OCI-LY3 (cell line): Measurements from ENCODE around the gene LSP1.

Source experiments
- H2AFZ ChIP-seq: fragments of 200-600, 300-600 bp; shearing (Covaris generic); 2 replicates; pipeline ENCODE4 v1.6.0; 2014; ENCODE audit warnings: antibody characterized with exemption, low read depth, low read length
- H3K27ac ChIP-seq: fragments of 200-600, 300-600 bp; sonication (generic); 2 replicates; pipeline ENCODE4 v1.5.1; 2014; ENCODE audit warnings: mild to moderate bottlenecking, low read length, moderate library complexity, mixed read lengths
- H3K27me3 ChIP-seq: fragments of 200-600, 300-600 bp; sonication (generic); 2 replicates; pipeline ENCODE4 v1.6.1; 2014; ENCODE audit warnings: low read depth, low read length, mixed read lengths
- H3K36me3 ChIP-seq: fragments of 200-600, 300-600 bp; sonication (generic); replicated peaks from 2 replicates; pipeline ENCODE3; 2014; ENCODE audit warnings: low read depth, low read length, mixed read lengths
- H3K4me1 ChIP-seq: fragments of 300-600, 200-600 bp; sonication (generic); 2 replicates; pipeline ENCODE4 v1.6.1; 2014; ENCODE audit warnings: low read length, mixed read lengths
- H3K4me2 ChIP-seq: fragments of 200-600, 300-600 bp; sonication (generic); 2 replicates; pipeline ENCODE4 v1.6.1; 2014; ENCODE audit warnings: low read length, mixed read lengths
- H3K4me3 ChIP-seq: fragments of 300-600, 200-600 bp; sonication (generic); 2 replicates; pipeline ENCODE4 v1.5.1; 2014; ENCODE audit warnings: antibody characterized with exemption, mild to moderate bottlenecking, low read length, moderate library complexity
- H3K79me2 ChIP-seq: fragments of 300-600, 200-600 bp; shearing (Covaris generic); 2 replicates; pipeline ENCODE4 v1.6.1; 2014; ENCODE audit warnings: mild to moderate bottlenecking, low read length, mixed read lengths
- H3K9ac ChIP-seq: fragments of 300-600, 200-600 bp; shearing (Covaris generic); 2 replicates; pipeline ENCODE4 v1.6.0; 2014; ENCODE audit warnings: mild to moderate bottlenecking, low read length, moderate library complexity
- H3K9me3 ChIP-seq: fragments of 200-600, 300-600 bp; shearing (Covaris generic); 2 replicates; pipeline ENCODE4 v1.6.1; 2014; ENCODE audit warnings: low read length, mixed read lengths; ENCODE audit not compliant: insufficient read depth
- H4K20me1 ChIP-seq: fragments of 200-600, 300-600 bp; sonication (generic); 2 replicates; pipeline ENCODE4 v1.6.1; 2016; ENCODE audit warnings: low read length, mixed read lengths; ENCODE audit not compliant: insufficient read depth
- CTCF ChIP-seq: fragments of 200-600, 300-600 bp; sonication (generic); IDR thresholded peaks from 2 replicates; pipeline ENCODE4 v1.5.1; 2014; ENCODE audit warnings: antibody characterized with exemption, low read length, low read depth
- EZH2phosphoT487 ChIP-seq: fragments of 200-600 bp; shearing (Covaris generic); IDR thresholded peaks from 2 replicates; pipeline ENCODE4 v1.6.1; 2018; ENCODE audit warnings: antibody characterized with exemption, mixed run types, low read depth

LSP1 gene

DNA sequence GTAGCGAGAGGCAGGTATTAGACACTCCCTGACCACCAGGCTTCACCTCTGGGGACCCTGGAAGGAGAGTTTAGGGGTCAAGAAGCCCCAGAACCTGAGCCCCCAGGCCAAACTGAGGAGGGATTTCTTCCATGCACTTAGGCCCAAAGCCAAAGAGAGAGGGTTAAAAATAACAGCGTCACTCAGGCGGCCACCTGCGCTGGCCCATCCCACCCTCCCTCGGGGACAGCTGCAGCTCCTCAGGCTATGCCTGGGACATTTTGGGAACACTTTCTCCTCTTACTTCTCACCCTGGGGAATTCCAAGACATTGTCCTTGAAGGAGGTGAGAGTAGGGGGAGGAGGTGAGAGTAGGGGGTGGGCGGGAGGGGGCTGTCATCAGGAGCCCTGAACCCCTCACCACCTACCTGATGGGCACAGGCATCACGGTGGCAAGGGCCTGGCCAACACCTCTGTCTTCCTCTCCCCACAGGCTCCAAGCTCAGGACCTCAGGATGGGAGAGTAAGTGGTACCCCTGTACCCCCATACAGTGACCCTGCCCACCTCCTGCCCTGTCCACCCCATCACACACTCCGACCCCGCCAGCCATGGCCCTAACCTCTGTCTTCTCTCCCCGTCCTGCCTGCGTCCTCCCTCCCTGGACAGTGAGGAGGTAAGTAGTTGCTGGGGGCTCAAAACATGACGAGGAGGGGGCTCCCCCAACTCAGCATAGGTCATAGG lies 13.5 kb upstream of the LSP1 start:
- Histone ChIP-seq H3K9ac (peak overlapping the region; percentile 63; the same call in 1 of the 2 replicates), H3K27ac (0 out of 2 replicates have a peak overlapping the region, but pooled peaks have one; percentile 29)

GRCh38 chr11:1839924-1840779 lies 12.7 kb upstream of the LSP1 start:
- H4K20me1 ChIP-seq: no peaks in the 10 kb centered on the region
- TF ChIP-seq CTCF (no peak; the same call in 1 of the 2 replicates), EZH2phosphoT487 (no peak)
- H3K27ac ChIP-seq: peak overlapping the region; percentile 51; the same call in 1 of the 2 replicates
- H3K36me3 ChIP-seq: no peaks in the 10 kb centered on the region
- H3K4me1 ChIP-seq: peaks cover 63% of the 10 kb centered on the region
- no peaks in the 10 kb centered on the region for H3K79me2 ChIP-seq
- H3K27me3 ChIP-seq: peaks cover 37% of the 10 kb centered on the region
- H3K9me3 ChIP-seq: no peaks in the 10 kb centered on the region
- peak overlapping the region; percentile 63 for H3K9ac ChIP-seq
- no peak overlapping the region for H2AFZ ChIP-seq
- peak overlapping the region; percentile 86 for H3K4me2 ChIP-seq
- H3K4me3 ChIP-seq: peak overlapping the region; percentile 72

More for the DNA sequence above, 13.5 kb upstream of the LSP1 start:
- H3K36me3 ChIP-seq: no peaks in the 10 kb centered on the region
- H3K4me1 ChIP-seq: peaks cover 56% of the 10 kb centered on the region
- H3K4me3 ChIP-seq: peak overlapping the region; percentile 72
- no peaks in the 10 kb centered on the region for H3K79me2 ChIP-seq
- H4K20me1 ChIP-seq: no peaks in the 10 kb centered on the region
- no peak overlapping the region for H2AFZ ChIP-seq
- TF ChIP-seq EZH2phosphoT487: no peak
- TF ChIP-seq CTCF: no peak
- peaks cover 37% of the 10 kb centered on the region for H3K27me3 ChIP-seq
- peak overlapping the region; percentile 86 for H3K4me2 ChIP-seq
- H3K9me3 ChIP-seq: no peaks in the 10 kb centered on the region

DNA sequence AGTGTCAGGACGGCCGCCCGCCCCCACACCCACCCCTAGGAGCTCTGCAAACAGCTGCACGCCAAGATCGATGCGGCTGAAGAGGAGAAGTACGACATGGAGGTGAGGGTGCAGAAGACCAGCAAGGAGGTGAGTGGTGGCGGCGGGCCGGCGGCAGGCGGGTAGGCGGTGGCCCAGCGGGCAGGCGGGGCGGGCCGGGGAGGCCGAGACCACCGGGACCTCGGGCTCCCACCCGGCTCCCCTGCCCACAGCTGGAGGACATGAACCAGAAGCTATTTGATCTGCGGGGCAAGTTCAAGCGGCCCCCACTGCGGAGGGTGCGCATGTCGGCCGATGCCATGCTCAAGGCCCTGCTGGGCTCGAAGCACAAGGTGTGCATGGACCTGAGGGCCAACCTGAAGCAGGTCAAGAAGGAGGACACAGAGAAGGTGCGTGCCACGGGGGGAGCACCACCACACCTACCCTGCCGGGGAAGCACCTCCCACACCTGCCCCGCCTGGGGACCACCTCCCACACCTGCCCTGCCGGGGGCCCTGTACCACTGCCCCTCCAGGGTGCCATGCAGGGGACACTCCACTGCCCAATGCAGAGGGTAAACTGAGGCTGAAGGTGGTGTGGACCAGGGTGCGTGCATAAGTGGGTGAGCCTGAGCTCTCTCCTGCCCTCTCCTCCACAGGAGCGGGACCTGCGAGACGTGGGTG lies 12.0 kb upstream of the LSP1 start:
- Histone ChIP-seq H2AFZ (no peak overlapping the region), H3K4me1 (peaks cover 71% of the 10 kb centered on the region), H3K27me3 (peaks cover 34% of the 10 kb centered on the region), H3K4me2 (peak overlapping the region; percentile 86), H3K27ac (no peak overlapping the region), H3K9ac (peak overlapping the region; percentile 61; the same call in 1 of the 2 replicates), H3K4me3 (peak overlapping the region; percentile 72), H4K20me1 (no peaks in the 10 kb centered on the region), H3K36me3 (no peaks in the 10 kb centered on the region), H3K79me2 (no peaks in the 10 kb centered on the region), H3K9me3 (no peaks in the 10 kb centered on the region)
- TF ChIP-seq EZH2phosphoT487 (no peak), CTCF (no peak)
